Activated CD4-positive, alpha-beta T cell treated with anti-CD3 and anti-CD28 coated beads for 24 hours (primary cell): ENCODE data around the gene TMEM190.
A peak's percentile ranks its signal among the peaks of the same experiment; 100 is the strongest.
"Not testable (repeated sequence)": the region's sequence is repeated elsewhere in the genome, so short reads cannot be mapped to it uniquely, and the experiment has no call there.

Experiments
- DNase-seq, 2 donors: peaks; one replicate each; pipeline ENCODE4 v3.0.0-alpha.2; 2020; ENCODE audit warnings: low read depth in 2 of 2

Gene TMEM190

GRCh38 chr19:55376241-55376933, at the start of gene TMEM190:
TMEM190 (plus strand) TSS chr19:55376826; CDS start chr19:55376854, 28 bp downstream.
- no peak for DNase-seq

DNA sequence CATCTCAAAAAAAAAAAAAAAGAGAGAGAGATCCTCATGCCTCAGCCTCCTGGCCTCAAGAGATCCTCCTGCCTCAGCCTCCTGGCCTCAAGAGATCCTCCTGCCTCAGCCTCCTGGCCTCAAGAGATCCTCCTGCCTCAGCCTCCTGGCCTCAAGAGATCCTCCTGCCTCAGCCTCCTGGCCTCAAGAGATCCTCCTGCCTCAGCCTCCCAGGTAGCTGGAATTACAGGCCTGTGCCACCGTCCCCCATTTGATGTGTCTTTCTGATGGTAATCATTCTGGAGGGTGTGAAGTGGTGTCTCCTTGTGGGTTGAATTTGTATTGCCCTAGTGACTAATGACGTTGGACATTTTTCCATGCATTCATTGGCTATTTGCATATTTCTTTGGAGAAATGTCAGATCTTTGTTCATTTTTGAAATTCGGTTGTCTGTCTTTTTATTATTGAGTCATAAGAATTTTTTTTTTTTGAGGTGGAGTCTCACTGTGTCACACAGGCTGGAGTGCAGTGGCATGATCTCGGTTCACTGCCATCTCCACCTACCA, 47.8 kb upstream of the TMEM190 start:
- DNase-seq, result not testable (repeated sequence)

- not testable (repeated sequence) for DNase-seq
Measured at GRCh38 chr19:55329791-55330190, 46.8 kb upstream of the TMEM190 start.

GRCh38 chr19:55333870-55334269, 42.8 kb upstream of the TMEM190 start:
- no peak for DNase-seq

DNA sequence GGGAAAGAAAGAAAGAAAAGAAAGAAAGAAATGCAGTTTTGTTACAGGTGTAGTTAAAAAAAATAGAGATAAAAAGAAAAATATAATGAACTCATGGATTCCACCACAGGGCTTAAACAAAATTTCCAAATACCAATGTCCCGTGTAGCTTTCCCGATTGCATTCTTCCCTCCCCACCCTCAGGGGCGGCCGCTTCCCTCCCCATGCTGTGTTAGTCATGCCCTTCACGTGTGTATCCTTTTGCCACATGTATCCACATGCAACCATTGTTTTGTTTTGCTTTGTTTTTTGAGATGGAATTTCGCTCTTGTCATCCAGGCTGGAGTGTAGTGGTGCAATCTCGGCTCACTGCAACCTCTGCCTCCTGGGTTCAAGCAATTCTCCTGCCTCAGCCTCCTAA, 40.5 kb upstream of the TMEM190 start:
- DNase-seq, result no peak

DNA sequence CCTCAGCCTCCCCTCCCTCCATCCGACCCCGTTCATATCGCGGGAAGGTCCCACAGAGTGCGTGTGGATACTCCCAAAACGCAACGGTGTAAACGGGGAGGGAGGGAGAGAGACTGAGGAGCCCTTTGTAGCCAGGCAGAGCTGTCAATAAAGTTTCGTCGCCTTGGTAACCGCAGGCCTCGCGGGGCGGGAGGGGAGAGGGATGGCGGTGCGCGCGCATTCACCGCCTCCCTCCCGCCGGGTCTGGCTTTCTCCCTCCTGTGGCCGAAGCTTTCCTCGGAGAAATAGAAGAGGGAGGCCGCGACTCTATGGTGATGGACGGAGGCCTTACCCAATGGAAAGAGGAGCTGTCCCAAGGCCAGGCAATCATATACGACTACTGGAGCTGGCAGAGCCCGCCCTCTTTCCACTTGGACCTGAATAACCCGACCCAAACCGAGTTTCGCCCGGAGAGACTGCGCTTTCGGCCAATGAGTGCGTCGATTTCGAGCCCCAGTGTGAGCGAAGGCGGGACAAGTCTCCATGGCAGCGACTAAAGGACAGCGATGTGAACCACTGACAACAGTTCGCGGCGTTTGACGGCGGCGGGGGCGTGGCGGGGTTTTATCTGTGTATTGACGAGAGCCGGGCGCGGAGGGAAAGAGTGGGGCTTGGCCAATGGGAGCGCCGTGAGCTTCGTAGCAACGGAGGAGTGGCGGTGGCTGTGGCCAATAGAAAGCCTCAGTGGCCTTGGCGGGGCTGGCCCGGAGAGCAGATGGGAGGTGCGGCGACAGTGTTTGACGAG, 37.3 kb upstream of the TMEM190 start, which contains the start of gene KMT5C:
TSS of gene KMT5C (plus strand) at position 772 of the 784 bp plus-strand sequence. CDS start 2,061 bp downstream, outside the sequence.
- peak; percentile 100 for DNase-seq

DNA sequence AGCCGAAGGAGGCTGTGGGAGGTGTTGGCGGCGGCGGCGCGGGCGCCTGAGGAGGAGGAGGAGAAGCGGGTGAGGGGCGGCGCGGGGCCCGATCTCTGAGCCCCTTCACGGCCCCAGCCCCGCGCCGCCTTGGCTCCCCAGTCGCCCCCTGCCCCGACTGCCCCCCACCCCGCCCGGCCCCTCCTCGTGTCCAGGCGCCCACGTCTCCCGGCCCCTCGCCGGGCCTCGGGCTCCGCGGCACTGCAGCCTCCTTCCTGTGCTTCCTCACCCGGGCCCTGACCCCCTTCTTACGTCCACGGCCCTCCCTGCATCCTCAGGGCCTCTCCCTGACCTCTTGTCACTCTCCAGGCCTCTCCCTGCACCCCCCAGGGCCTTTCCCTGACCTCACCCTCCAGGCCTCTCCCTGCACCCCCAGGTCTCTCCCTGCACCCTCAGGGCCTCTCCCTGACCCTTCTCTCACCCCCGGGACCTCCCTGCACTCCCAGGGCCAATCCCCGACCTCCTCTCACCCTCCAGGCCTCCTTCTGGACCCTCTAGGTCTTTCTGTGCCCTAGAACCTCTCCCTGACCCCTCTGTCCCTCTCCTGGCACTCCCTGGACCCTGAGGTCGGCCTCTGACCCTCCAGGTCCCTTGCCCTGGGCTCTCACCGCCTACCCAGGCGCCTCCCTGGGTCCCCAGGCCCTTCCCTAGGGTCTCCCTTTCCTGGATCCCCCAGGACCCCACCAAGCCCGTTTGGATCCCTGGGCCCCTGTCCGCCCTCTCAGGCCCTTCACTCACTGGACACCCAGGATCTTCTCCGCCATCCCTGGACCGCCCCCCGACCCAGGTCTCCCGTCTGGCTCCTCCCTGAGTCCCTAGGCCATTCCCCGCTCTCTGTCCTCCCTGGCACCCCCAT, 36.5 kb upstream of the TMEM190 start:
- DNase-seq, result no peak

DNA sequence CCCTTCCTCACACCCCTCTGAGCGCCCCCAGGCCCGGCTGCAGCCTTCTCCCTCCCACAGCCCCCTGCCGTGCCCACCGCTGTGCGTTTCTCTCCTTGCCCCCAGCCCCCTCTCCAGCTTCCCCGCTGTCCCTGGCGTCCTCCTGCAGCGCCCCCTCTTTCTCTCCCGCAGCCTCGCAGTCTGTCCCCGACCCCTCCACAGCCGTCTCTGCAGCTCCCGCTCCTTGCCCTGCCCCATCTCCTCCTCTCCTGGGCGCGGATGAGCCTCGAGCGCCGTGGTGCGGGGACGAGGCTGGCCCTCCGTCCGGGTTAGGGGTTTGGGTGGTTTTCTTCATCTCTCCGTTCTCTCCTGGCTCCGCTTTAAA, 35.9 kb upstream of the TMEM190 start:
- DNase-seq, result no peak

DNA sequence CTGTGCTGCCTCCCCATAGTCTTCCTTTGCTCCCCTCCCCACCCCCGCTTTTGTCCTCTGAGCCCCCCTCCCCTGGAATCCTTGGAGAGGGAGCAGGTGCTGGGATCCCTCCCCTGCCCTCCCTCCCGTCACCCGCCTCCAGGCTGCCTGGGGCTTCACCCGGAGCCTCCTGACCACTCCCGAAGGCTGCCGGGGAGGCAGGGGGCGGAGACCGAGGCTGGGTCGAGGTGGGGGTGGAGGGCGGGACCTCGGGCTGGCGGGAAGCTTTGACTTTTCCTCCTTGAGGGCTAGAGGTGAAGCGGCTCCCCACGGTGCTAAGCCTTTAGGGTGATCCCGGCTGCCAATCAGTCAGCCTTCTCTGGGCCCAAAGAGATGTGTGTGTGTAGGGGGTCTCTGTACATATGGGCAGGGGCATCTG, 35.4 kb upstream of the TMEM190 start:
- DNase-seq, result peak; percentile 42 to 66

DNA sequence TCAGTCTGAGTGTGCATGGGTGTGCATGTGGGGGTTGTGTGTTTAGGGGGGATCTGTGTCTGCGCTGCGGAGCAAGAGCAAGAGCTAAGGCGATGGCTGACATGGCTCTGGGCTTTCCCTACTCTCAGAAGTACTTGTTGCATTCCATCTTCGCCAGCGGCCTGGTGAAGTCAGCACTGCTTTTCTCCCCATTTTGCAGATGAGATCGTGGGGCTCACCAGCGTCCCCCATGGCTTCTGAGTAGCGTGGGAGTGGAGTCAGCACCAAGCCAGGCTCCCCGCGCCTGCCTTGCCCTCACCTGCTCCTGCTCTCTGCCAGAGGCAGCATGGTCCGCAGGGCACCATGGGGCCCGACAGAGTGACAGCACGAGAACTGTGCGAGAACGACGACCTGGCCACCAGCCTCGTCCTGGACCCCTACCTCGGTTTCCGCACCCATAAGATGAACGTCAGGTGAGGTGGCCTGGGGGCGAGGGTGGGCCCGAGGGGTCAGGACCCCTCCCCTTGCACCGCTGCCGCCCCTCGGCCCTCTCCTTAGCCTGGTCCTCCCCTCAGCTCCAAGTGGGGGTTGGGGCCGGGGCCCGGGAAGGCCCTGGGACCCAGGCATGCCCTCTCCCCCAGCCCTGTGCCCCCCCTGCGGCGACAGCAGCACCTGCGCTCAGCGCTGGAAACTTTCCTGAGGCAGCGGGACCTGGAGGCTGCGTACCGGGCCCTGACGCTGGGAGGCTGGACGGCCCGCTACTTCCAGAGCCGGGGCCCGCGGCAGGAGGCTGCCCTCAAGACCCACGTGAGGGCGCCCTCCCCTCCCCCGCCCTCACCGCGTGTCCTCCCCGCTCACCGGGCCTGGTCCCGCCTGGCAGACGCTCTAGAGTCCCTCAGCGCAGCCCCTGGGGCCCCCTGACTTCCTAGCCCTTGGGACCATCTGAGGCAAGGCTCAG, 34.8 kb upstream of the TMEM190 start:
- no peak for DNase-seq

- no peak for DNase-seq
Measured at GRCh38 chr19:55344444-55344843, 32.2 kb upstream of the TMEM190 start.

DNA sequence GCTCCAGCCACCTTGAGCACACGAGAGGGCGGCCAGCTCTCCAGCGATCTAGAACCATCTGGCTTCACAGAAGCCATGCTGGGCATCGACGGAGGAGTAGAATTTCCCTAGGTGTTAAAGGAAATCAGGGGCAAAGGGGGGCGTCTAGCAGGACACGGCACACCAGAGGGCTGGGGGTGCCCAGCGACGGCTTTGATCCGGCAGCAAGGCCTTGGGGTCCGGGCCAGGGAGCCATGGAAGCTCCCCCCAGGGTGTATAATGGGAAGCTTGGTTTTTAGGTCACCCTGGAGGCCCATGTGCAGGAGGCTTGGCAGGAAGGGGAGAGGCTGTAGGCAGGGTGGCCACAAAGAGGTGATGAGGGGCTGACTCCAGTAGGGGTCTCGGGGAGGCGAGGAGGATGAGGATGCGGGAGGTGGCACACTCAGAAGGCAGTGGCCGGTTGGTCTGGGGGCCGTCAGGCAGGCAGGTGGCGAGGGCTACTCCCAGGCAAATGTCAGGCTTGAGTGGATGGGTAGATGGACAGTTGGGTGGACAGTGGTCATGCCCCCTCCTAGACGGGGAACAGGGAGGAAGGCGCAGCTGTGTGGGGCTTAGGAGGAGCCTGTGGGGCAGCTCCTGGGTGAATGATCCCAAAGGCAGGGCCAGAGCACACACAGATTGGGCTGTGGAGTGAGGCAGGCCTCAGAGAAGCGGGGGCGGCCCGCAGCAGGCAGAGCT, 31.4 kb upstream of the TMEM190 start:
- DNase-seq, result no peak

DNA sequence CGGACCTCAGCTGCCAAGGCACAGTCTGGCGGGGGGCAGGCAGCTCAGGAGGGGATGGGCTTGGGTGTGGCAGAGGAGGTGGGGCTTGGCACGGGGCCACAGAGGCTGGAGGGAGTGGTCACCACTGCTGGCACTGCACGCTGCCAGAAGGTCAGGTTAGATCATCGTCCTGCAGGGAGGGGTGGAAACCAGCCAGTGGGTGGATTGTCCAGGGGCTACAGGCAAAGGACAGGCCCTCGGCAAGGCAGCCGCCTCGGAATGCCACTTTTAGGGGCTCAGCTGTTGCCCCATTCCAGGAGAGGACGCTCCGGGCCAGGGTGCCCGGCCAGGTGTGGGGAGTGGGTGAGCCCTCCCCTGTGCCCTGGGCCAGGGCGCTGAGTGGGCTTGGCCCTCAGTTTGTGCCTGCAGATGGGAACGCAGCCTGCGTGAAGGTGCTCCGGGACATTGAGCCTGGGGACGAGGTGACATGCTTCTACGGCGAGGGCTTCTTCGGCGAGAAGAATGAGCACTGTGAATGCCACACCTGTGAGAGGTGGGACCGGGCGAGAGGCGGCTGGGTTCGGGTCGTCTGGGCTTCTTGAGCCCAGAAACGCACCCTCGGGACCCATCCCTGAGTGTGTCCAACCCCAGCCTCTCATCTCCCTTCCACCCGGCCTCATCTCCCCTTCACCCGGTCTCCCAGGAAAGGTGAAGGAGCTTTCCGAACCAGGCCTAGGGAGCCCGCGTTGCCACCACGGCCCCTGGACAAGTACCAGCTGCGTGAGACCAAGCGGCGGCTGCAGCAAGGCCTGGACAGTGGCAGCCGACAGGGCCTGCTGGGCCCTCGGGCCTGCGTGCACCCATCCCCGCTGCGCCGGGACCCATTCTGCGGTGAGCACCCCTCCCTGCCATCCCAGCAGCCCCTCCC, 30.6 kb upstream of the TMEM190 start:
- no peak for DNase-seq

DNA sequence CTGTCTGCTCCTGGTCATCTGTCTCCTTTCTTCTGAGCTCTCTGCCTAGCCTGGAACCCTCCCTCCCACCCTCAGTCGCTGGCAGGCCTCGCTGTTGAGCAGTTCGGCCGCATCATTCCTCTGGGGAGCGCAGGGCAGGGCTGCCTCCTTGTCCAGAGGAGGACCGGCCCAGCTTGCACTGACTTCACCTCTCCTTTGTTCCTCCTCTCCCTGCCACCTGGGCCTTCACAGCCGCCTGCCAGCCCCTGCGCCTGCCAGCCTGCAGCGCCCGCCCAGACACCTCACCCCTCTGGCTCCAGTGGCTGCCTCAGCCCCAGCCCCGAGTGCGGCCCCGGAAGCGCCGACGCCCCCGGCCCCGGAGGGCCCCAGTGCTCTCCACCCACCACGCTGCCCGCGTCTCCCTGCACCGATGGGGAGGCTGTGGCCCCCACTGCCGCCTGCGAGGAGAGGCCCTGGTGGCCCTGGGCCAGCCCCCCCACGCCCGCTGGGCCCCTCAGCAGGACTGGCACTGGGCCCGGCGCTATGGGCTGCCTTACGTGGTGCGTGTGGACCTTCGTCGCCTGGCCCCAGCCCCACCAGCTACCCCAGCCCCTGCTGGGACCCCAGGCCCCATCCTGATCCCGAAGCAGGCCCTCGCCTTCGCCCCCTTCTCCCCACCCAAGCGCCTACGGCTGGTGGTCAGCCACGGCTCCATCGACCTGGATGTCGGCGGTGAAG, 29.7 kb upstream of the TMEM190 start:
- DNase-seq, result no peak

- no peak for DNase-seq
Measured at GRCh38 chr19:55347442-55348009, 29.1 kb upstream of the TMEM190 start.

- DNase-seq, result no peak
Measured at GRCh38 chr19:55348317-55349034, 28.1 kb upstream of the TMEM190 start.

DNA sequence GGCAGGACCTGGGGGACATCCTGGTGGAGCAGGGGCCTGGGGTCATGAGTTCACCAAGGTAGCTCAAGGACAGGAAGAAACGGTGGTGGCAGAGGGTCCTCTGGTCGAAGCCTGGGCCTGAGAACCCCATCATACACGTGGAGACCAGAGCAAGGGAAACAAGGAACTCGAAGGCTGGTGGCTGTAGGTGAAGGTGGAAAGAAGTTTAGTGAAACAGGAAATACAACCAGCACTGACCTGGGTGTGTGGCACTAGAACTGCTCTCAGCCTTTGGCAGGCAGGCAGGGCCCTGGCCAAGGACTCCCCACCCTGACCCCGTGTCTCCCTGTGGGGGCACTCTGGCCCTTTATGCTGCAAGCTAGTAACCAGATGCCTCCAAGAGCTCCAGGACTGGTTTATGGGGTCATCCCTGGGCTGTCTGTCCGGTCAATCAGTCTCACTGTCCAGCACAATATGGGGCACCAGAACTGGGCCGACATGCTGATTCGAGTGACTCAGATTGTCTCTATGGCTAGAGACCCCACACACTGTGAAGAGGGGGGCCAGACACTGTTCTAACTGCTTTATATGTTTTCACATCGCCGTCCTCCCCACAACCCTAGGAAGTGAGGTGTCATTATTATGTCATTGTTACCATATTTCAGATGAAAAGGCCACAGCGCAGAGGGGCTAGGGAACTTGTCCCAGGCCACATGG, 25.9 kb upstream of the TMEM190 start:
- DNase-seq, result no peak
